Measurements from ENCODE around the gene SRSF12.

GRCh38 chr6:89131599-89131998 lies 13.7 kb upstream of the SRSF12 start:
- TF ChIP-seq CTCF (IDR thresholded peaks at IDR 0.05) (no peak), POLR2A (IDR thresholded peaks at IDR 0.05) (no peak), POLR2AphosphoS5 (IDR thresholded peaks at IDR 0.05) (no peak)
